Lung microvascular endothelial cell (primary cell): Measurements from ENCODE around the gene ZNF22. TPM values are rescaled to one million over a fixed set of nuclear protein-coding genes. Genes with fewer than 3 reads are reported as not detected.

Source experiments
- DNase-seq, 2 donors: peaks; one replicate each; pipeline versions ENCODE4 v3.0.0 to v3.0.0-alpha.2; 2010; ENCODE audit warnings: low read depth in 2 of 2
- total RNA-seq: library from RNA; depleted of rRNA; stranded (reverse); fragments of >200 nt; gene quantifications from 2 replicates; pipeline ENCODE4 v1.2.1, GENCODE V29; 2014

The ZNF22 gene
- total RNA-seq, 1 donor from 2014 or later = 39.3 TPM

- peak in 1 of 2 donors; percentile 65 for DNase-seq
Measured at GRCh38 chr10:44977287-44978212, 23.2 kb upstream of the ZNF22 start.

- no peak for DNase-seq
Measured at GRCh38 chr10:44978213-44978569, 22.5 kb upstream of the ZNF22 start.

- DNase-seq = peak; percentile 90 to 98
Measured at GRCh38 chr10:44978570-44979280, 22.0 kb upstream of the ZNF22 start, which contains the start of gene DEPP1. DEPP1 (minus strand) TSS chr10:44978809; CDS start chr10:44978030, 779 bp downstream.

- DNase-seq = no peak
Measured at GRCh38 chr10:44979281-44980191, 21.2 kb upstream of the ZNF22 start.

- DNase-seq = peak; percentile 37 to 86
Measured at GRCh38 chr10:44980309-44981171, 20.2 kb upstream of the ZNF22 start.

- DNase-seq = peak; percentile 90 to 93
Measured at GRCh38 chr10:44981172-44982113, 19.3 kb upstream of the ZNF22 start.

- peak; percentile 90 to 93 for DNase-seq
Measured at GRCh38 chr10:44982114-44982460, 18.6 kb upstream of the ZNF22 start.

GRCh38 chr10:44982496-44982895 lies 18.2 kb upstream of the ZNF22 start:
- DNase-seq = no peak

- no peak for DNase-seq
Measured at GRCh38 chr10:44983066-44983894, 17.4 kb upstream of the ZNF22 start.

GRCh38 chr10:44983895-44984278 lies 16.8 kb upstream of the ZNF22 start:
- no peak for DNase-seq

- DNase-seq = no peak
Measured at GRCh38 chr10:44984671-44985101, 16.0 kb upstream of the ZNF22 start.

- peak; percentile 45 to 97 for DNase-seq
Measured at GRCh38 chr10:44985175-44985681, 15.5 kb upstream of the ZNF22 start.

GRCh38 chr10:44986179-44986578 lies 14.5 kb upstream of the ZNF22 start:
- no peak for DNase-seq

GRCh38 chr10:44986670-44987069 lies 14.1 kb upstream of the ZNF22 start:
- DNase-seq = no peak

GRCh38 chr10:44988957-44989585 lies 11.7 kb upstream of the ZNF22 start:
- DNase-seq = no peak

GRCh38 chr10:44989597-44990301 lies 11.0 kb upstream of the ZNF22 start:
- no peak for DNase-seq

GRCh38 chr10:44990302-44990655 lies 10.4 kb upstream of the ZNF22 start:
- peak; percentile 37 to 61 for DNase-seq
